ENCODE measurements around the gene CRABP2. TPM values are rescaled to one million over a fixed set of nuclear protein-coding genes. Genes with fewer than 3 reads are reported as not detected.

CRABP2 gene
- total RNA-seq, 2 donors from 2014 or later = 0.99 to 3.6 TPM

GRCh38 chr1:156652131-156652991 lies 53.0 kb downstream of the CRABP2 start:
- H3K27me3 ChIP-seq = peaks cover 0 to 7% of the 10 kb centered on the region in 2 donors

More at GRCh38 chr1:156652131-156652991, 53.0 kb downstream of the CRABP2 start:
- no peak overlapping the region for H3K27ac ChIP-seq
- intact Hi-C loops (cut with DNase I) = no loop called here
- no peak for ATAC-seq
- no peaks in the 10 kb centered on the region for H3K9me3 ChIP-seq
- TF ChIP-seq CTCF (IDR thresholded peaks at IDR 0.05) (no peak), POLR2A (IDR thresholded peaks at IDR 0.05) (no peak)
- H3K4me1 ChIP-seq = peaks cover 23% of the 10 kb centered on the region
- 37 to 41% methylated on average over 16 of the region's 16 CpGs for WGBS, 2 donors
- no peaks in the 10 kb centered on the region for H3K36me3 ChIP-seq (replicated peaks in 1 of 2; ENCODE audit: insufficient read depth in 1 of 2, low read depth in 2 of 2)
- H3K4me3 ChIP-seq = no peak overlapping the region
- peak in 1 of 4 donors; percentile 47 for DNase-seq

Other genes starting within 250 kb of the CRABP2 start
- gene MEF2D, start 204.8 kb downstream of the CRABP2 start, total RNA-seq = 10 to 100 TPM; 15.6 to 18.1 TPM
- gene IQGAP3, start 133.0 kb downstream of the CRABP2 start, total RNA-seq = under 1 TPM in 1 of 2 donors, not detected in 1; 0.52 TPM
- gene TTC24, start 125.9 kb downstream of the CRABP2 start, total RNA-seq = not detected
- 10 to 100 TPM; 46.1 to 62.8 TPM for gene NAXE, start 113.8 kb downstream of the CRABP2 start, total RNA-seq
- gene GPATCH4, start 104.1 kb downstream of the CRABP2 start, total RNA-seq = 1 to 10 TPM; 8.9 to 9.6 TPM
- not detected for gene HAPLN2, start 86.2 kb downstream of the CRABP2 start, total RNA-seq
- under 1 TPM in 1 of 2 donors, not detected in 1; 0.26 TPM for gene BCAN, start 63.5 kb downstream of the CRABP2 start, total RNA-seq
- gene NES, start 28.2 kb downstream of the CRABP2 start, total RNA-seq = 10 to 100 TPM in 1 of 2 donors, 1 to 10 TPM in 1; 4.2 to 12.2 TPM
- 10 to 100 TPM; 14.5 to 68.2 TPM for gene METTL25B, start 22.9 kb upstream of the CRABP2 start, total RNA-seq
- 10 to 100 TPM; 11.9 to 14.3 TPM for gene ISG20L2, start 23.2 kb upstream of the CRABP2 start, total RNA-seq
- 10 to 100 TPM; 25.2 to 62.0 TPM for gene MRPL24, start 35.5 kb upstream of the CRABP2 start, total RNA-seq
- 100 to 1,000 TPM in 1 of 2 donors, 10 to 100 TPM in 1; 92.4 to 122 TPM for gene HDGF, start 46.1 kb upstream of the CRABP2 start, total RNA-seq
- 10 to 100 TPM; 19.2 to 28.3 TPM for gene PRCC, start 62.0 kb upstream of the CRABP2 start, total RNA-seq
- gene SH2D2A, start 111.3 kb upstream of the CRABP2 start, total RNA-seq = under 1 TPM in 1 of 2 donors, not detected in 1; 0.99 TPM
- under 1 TPM in 1 of 2 donors, not detected in 1; under 0.01 TPM for gene INSRR, start 153.5 kb upstream of the CRABP2 start, total RNA-seq
- gene NTRK1, start 155.3 kb upstream of the CRABP2 start, total RNA-seq = under 1 TPM in 1 of 2 donors, not detected in 1; 0.99 TPM
- gene PEAR1, start 188.1 kb upstream of the CRABP2 start, total RNA-seq = 1 to 10 TPM; 5.2 to 7.6 TPM
- not detected for gene LRRC71, start 215.0 kb upstream of the CRABP2 start, total RNA-seq

All from body of pancreas (tissue), 4 donors.